ENCODE results near the gene NFIL3.

DNA sequence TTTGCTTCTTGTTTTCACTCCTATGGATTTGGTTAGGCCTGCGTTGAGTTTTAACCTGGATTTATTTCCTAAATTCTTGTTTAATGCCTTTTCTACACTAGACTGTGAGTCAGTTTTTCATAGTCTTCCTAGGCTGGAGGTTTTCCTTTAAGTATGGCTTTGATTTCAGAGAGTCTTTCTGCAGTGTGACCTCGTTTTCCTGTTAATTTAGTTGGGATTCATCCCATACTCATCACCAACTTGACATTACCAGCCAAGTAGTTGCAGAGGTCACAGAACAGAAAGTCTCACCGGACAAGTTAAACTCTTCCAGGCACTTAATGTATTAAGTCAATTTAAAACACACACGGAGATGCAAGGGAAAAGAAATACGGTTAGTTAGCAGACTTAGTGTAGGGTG lies 32.2 kb downstream of the NFIL3 start:
- TF ChIP-seq, protein P1, sequence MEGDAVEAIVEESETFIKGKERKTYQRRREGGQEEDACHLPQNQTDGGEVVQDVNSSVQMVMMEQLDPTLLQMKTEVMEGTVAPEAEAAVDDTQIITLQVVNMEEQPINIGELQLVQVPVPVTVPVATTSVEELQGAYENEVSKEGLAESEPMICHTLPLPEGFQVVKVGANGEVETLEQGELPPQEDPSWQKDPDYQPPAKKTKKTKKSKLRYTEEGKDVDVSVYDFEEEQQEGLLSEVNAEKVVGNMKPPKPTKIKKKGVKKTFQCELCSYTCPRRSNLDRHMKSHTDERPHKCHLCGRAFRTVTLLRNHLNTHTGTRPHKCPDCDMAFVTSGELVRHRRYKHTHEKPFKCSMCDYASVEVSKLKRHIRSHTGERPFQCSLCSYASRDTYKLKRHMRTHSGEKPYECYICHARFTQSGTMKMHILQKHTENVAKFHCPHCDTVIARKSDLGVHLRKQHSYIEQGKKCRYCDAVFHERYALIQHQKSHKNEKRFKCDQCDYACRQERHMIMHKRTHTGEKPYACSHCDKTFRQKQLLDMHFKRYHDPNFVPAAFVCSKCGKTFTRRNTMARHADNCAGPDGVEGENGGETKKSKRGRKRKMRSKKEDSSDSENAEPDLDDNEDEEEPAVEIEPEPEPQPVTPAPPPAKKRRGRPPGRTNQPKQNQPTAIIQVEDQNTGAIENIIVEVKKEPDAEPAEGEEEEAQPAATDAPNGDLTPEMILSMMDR (IDR thresholded peaks at IDR 0.05) = no peak
- TF ChIP-seq POLR2A (IDR thresholded peaks at IDR 0.05) = no peak
